Right forelimb (tissue), 1 donor: ENCODE data around the gene NBAS.

Experiments
- DNase-seq: peaks from one replicate; pipeline ENCODE4 v3.0.0-alpha.2; 2018

Gene NBAS

GRCh38 chr2:15560988-15561573 lies at the start of gene NBAS:
Gene NBAS, minus strand, starts transcription at chr2:15561334. Its CDS starts 30 bp downstream, at chr2:15561304.
- DNase-seq = peak; percentile 95

GRCh38 chr2:15610430-15610952 lies 49.4 kb upstream of the NBAS start:
- DNase-seq = no peak

GRCh38 chr2:15609341-15610042 lies 48.4 kb upstream of the NBAS start:
- no peak for DNase-seq

- no peak for DNase-seq
Observed at GRCh38 chr2:15608392-15608761, 47.2 kb upstream of the NBAS start.

- DNase-seq = no peak
Observed at GRCh38 chr2:15607709-15608391, 46.7 kb upstream of the NBAS start.

GRCh38 chr2:15606481-15607441 lies 45.6 kb upstream of the NBAS start:
- no peak for DNase-seq

GRCh38 chr2:15605721-15606120 lies 44.6 kb upstream of the NBAS start:
- no peak for DNase-seq

GRCh38 chr2:15603948-15604347 lies 42.8 kb upstream of the NBAS start:
- DNase-seq = no peak

GRCh38 chr2:15603044-15603765 lies 42.1 kb upstream of the NBAS start:
- no peak for DNase-seq

GRCh38 chr2:15602393-15602792 lies 41.3 kb upstream of the NBAS start:
- no peak for DNase-seq

GRCh38 chr2:15601681-15602080 lies 40.5 kb upstream of the NBAS start:
- no peak for DNase-seq

- DNase-seq = no peak
Observed at GRCh38 chr2:15599994-15600393, 38.9 kb upstream of the NBAS start.

- DNase-seq = no peak
Observed at GRCh38 chr2:15596968-15597367, 35.8 kb upstream of the NBAS start.

- DNase-seq = no peak
Observed at GRCh38 chr2:15596350-15596749, 35.2 kb upstream of the NBAS start.

- DNase-seq = no peak
Observed at GRCh38 chr2:15595936-15596335, 34.8 kb upstream of the NBAS start.

GRCh38 chr2:15595342-15595905 lies 34.3 kb upstream of the NBAS start:
- no peak for DNase-seq

- DNase-seq = no peak
Observed at GRCh38 chr2:15594291-15595256, 33.4 kb upstream of the NBAS start.

- DNase-seq = no peak
Observed at GRCh38 chr2:15593327-15593705, 32.2 kb upstream of the NBAS start.

- peak; percentile 94 for DNase-seq
Observed at GRCh38 chr2:15591692-15592463, 30.7 kb upstream of the NBAS start, which contains the start of gene DDX1. Gene DDX1, plus strand, starts transcription at chr2:15591868. Its CDS starts 66 bp downstream, at chr2:15591934.

GRCh38 chr2:15591373-15591691 lies 30.2 kb upstream of the NBAS start:
- no peak for DNase-seq
